Hepatocyte (in vitro differentiated cells): Measurements from ENCODE around the gene ZFYVE28. TPM values are rescaled to one million over a fixed set of nuclear protein-coding genes. Genes with fewer than 3 reads are reported as not detected.

Experiments used
- DNase-seq: peaks from one replicate; pipeline ENCODE4 v3.0.0-alpha.2; 2016; ENCODE audit warnings: low spot score
- H2AFZ ChIP-seq: fragments of 200-600 bp; sonication (generic); 2 replicates; pipeline ENCODE4 v1.6.0; 2016; ENCODE audit warnings: antibody characterized with exemption, mild to moderate bottlenecking
- H3K27ac ChIP-seq: fragments of 200-600 bp; sonication (generic); 2 replicates; pipeline ENCODE4 v1.5.1; 2016; ENCODE audit warnings: mild to moderate bottlenecking
- H3K27me3 ChIP-seq: fragments of 200-600 bp; sonication (generic); 2 replicates; pipeline ENCODE4 v1.6.1; 2016
- H3K36me3 ChIP-seq: fragments of 200-600 bp; sonication (generic); replicated peaks from 2 replicates; pipeline ENCODE4 v1.5.1; 2016; ENCODE audit warnings: low read depth; ENCODE audit not compliant: insufficient read depth
- H3K4me1 ChIP-seq: fragments of 200-600 bp; sonication (generic); 2 replicates; pipeline ENCODE4 v1.5.1; 2016; ENCODE audit warnings: mild to moderate bottlenecking, moderate library complexity; ENCODE audit not compliant: insufficient read depth
- H3K4me2 ChIP-seq: fragments of 200-600 bp; sonication (generic); 2 replicates; pipeline ENCODE4 v1.6.0; 2016
- H3K4me3 ChIP-seq: fragments of 200-600 bp; sonication (generic); 2 replicates; pipeline ENCODE4 v1.5.1; 2016; ENCODE audit warnings: mild to moderate bottlenecking
- H3K79me2 ChIP-seq: fragments of 200-600 bp; sonication (generic); 2 replicates; pipeline ENCODE4 v1.6.0; 2017; ENCODE audit warnings: mild to moderate bottlenecking
- H3K9me2 ChIP-seq: fragments of 200-600 bp; sonication (generic); replicated peaks from 2 replicates; pipeline ENCODE4 v1.6.0; 2017; ENCODE audit warnings: mild to moderate bottlenecking; ENCODE audit not compliant: insufficient read depth
- H3K9me3 ChIP-seq: fragments of 200-600 bp; sonication (generic); 2 replicates; pipeline ENCODE4 v1.5.1; 2016; ENCODE audit warnings: low read depth, mild to moderate bottlenecking
- H4K20me1 ChIP-seq: fragments of 200-600 bp; sonication (generic); 2 replicates; pipeline ENCODE4 v1.6.0; 2016; ENCODE audit warnings: mild to moderate bottlenecking; ENCODE audit not compliant: insufficient read depth, poor library complexity, severe bottlenecking
- CTCF ChIP-seq: fragments of 200-600 bp; sonication (generic); IDR thresholded peaks from 2 replicates; pipeline ENCODE4 v1.5.1; 2016; ENCODE audit warnings: antibody characterized with exemption, mild to moderate bottlenecking; ENCODE audit not compliant: poor library complexity
- EZH2 ChIP-seq: fragments of 200-600 bp; sonication (generic); IDR thresholded peaks from 2 replicates; pipeline ENCODE4 v1.6.1; 2016; ENCODE audit warnings: antibody characterized with exemption, mild to moderate bottlenecking, borderline replicate concordance
- EZH2phosphoT487 ChIP-seq: fragments of 200-600 bp; sonication (generic); IDR thresholded peaks from one replicate; pipeline ENCODE4 v1.6.1; 2018; ENCODE audit warnings: antibody characterized with exemption, mild to moderate bottlenecking, low read depth, moderate library complexity; ENCODE audit not compliant: unreplicated experiment, severe bottlenecking
- WGBS: methylation state at CpG from one replicate; pipeline ENCODE4 v1.1.6; 2016; ENCODE audit warnings: low lambda C conversion rate; ENCODE audit errors: missing lambda C conversion rate; 5-methylcytosine and 5-hydroxymethylcytosine counted together
- polyA plus RNA-seq: library from polyadenylated mRNA; unstranded; fragments of >200 nt; fragmentation: Nextera tagmentation; extraction: Ambion mirVana; gene quantifications from 2 replicates; pipeline ENCODE4 v1.2.1, GENCODE V29; 2016
- total RNA-seq: library from RNA; depleted of rRNA; stranded (reverse); fragments of >200 nt; gene quantifications from 2 replicates; pipeline ENCODE4 v1.2.3, GENCODE V29; 2014

ZFYVE28 gene
- total and polyA plus RNA-seq, 2 experiments from 2014 or later: 2.2 to 3.4 TPM

- WGBS: no CpG with 5 or more reads among the region's 46 CpGs
- Histone ChIP-seq H3K9me2 (no peaks in the 10 kb centered on the region), H3K4me2 (peak within 1 kb of the TSS; percentile 97), H3K79me2 (peaks cover 47% of the 10 kb centered on the region), H3K4me1 (peaks cover 19% of the 10 kb centered on the region), H3K27ac (peak within 1 kb of the TSS; percentile 91), H3K9me3 (no peaks in the 10 kb centered on the region), H3K4me3 (peak within 1 kb of the TSS; percentile 90), H4K20me1 (peaks cover 44% of the 10 kb centered on the region), H2AFZ (peak within 1 kb of the TSS; percentile 53), H3K36me3 (no peaks in the 10 kb centered on the region), H3K27me3 (no peaks in the 10 kb centered on the region)
- no peak for DNase-seq
- no peak for TF ChIP-seq EZH2phosphoT487
These were observed 156.6 kb downstream of the ZFYVE28 start, which contains the start of gene MXD4 for GRCh38 chr4:2261853-2262144. Gene MXD4 (minus strand): TSS chr4:2262109. CDS start chr4:2261980, 129 bp downstream.

- Histone ChIP-seq H3K4me1 (peaks cover 19% of the 10 kb centered on the region), H3K4me3 (peak overlapping the region; percentile 90), H3K36me3 (no peaks in the 10 kb centered on the region), H3K27ac (peak overlapping the region; percentile 65), H3K4me2 (peak overlapping the region; percentile 97), H2AFZ (no peak overlapping the region), H4K20me1 (peaks cover 50% of the 10 kb centered on the region), H3K9me3 (no peaks in the 10 kb centered on the region), H3K9me2 (no peaks in the 10 kb centered on the region), H3K27me3 (no peaks in the 10 kb centered on the region), H3K79me2 (peaks cover 51% of the 10 kb centered on the region)
- TF ChIP-seq EZH2phosphoT487 (no peak), EZH2 (no peak), CTCF (no peak)
- WGBS: 3% methylated on average over 21 of the region's 91 CpGs
- DNase-seq: peak; percentile 83
These were observed 157.2 kb downstream of the ZFYVE28 start for GRCh38 chr4:2261110-2261852.

- Histone ChIP-seq H3K9me2 (no peaks in the 10 kb centered on the region), H3K9me3 (no peaks in the 10 kb centered on the region), H3K27ac (peak overlapping the region; percentile 65), H3K79me2 (peaks cover 53% of the 10 kb centered on the region), H3K36me3 (no peaks in the 10 kb centered on the region), H3K27me3 (no peaks in the 10 kb centered on the region), H3K4me2 (peak overlapping the region; percentile 97), H3K4me3 (peak overlapping the region; percentile 90), H4K20me1 (peaks cover 57% of the 10 kb centered on the region), H2AFZ (no peak overlapping the region), H3K4me1 (peaks cover 19% of the 10 kb centered on the region)
- 63% methylated on average over 23 of the region's 23 CpGs for WGBS
- TF ChIP-seq EZH2phosphoT487 (no peak), EZH2 (no peak), CTCF (no peak)
- no peak for DNase-seq
These were observed 157.9 kb downstream of the ZFYVE28 start for GRCh38 chr4:2260344-2261109.
